T-cell (primary cell): ENCODE results near the gene CD74. TPM values are rescaled to one million over a fixed set of nuclear protein-coding genes. Genes with fewer than 3 reads are reported as not detected.

ENCODE experiments used
- ATAC-seq, 4 experiments: fragments of 200-7000 bp in 3 of 4; fragments of 150-1000 bp in 1 of 4; cut with Tn5 transposase; replicated peaks in 1 of 4; 1 replicate in 3 of 4; 2 replicates in 1 of 4; pipeline ENCODE4 v1.10.0; 2021; ENCODE audit warnings: moderate library complexity in 3 of 4, mild to moderate bottlenecking in 2 of 4, moderate number of reproducible peaks in 1 of 4
- CTCF ChIA-PET, 2 donors: fragments of 300-600 bp; sonication (Branson Sonifier 250); formaldehyde crosslinking; loops; one replicate each; lab custom pipeline; 2022; ENCODE audit warnings: antibody characterized with exemption in 2 of 2; lab: Charles Lee
- POLR2A ChIA-PET, 2 donors: fragments of 300-600 bp; sonication (Branson Sonifier 250); formaldehyde crosslinking; loops; one replicate each; lab custom pipeline; 2022; ENCODE audit warnings: antibody characterized with exemption in 2 of 2; lab: Charles Lee
- DNase-seq, 35 experiments: peaks; one replicate each; pipeline versions ENCODE4 v3.0.0 to v3.0.0-alpha.2; 2013 to 2023
- H3K27ac ChIP-seq: one replicate; pipeline ENCODE4 v1.5.1; 2013; ENCODE audit warnings: low read length
- H3K27me3 ChIP-seq, 2 experiments: replicated peaks in 1 of 2; 1 replicate in 1 of 2; 2 replicates in 1 of 2; pipeline versions ENCODE4 v1.6.1 to v1.7.0; 2013; ENCODE audit warnings: low read length in 1 of 2, mixed read lengths in 1 of 2; ENCODE audit not compliant: control insufficient read depth in 2 of 2, insufficient read depth in 2 of 2; ENCODE audit errors: extremely low read depth in 1 of 2
- H3K36me3 ChIP-seq, 2 donors: 1 replicate in 1 of 2; 2 replicates in 1 of 2; pipeline versions ENCODE4 v1.6.1 to v1.7.0; 2013; ENCODE audit warnings: low read length in 1 of 2; ENCODE audit not compliant: control insufficient read depth in 2 of 2, insufficient read depth in 1 of 2; ENCODE audit errors: extremely low read depth in 1 of 2
- H3K4me1 ChIP-seq, 2 experiments: 1 replicate in 1 of 2; 2 replicates in 1 of 2; pipeline versions ENCODE4 v1.6.1 to v1.7.0; 2013; ENCODE audit warnings: low read length in 2 of 2, mixed read lengths in 1 of 2; ENCODE audit not compliant: insufficient read depth in 2 of 2, control insufficient read depth in 1 of 2; ENCODE audit errors: extremely low read depth in 1 of 2
- H3K4me3 ChIP-seq, 2 donors: 1 replicate in 1 of 2; 2 replicates in 1 of 2; pipeline versions ENCODE4 v1.5.1 to v1.7.0; 2013; ENCODE audit warnings: mild to moderate bottlenecking in 2 of 2, low read length in 1 of 2, moderate library complexity in 1 of 2; ENCODE audit not compliant: control insufficient read depth in 1 of 2; ENCODE audit errors: extremely low read depth in 1 of 2
- H3K9me3 ChIP-seq: 2 replicates; pipeline ENCODE4 v1.7.0; 2013
- H3K27ac Mint-ChIP-seq, 2 donors: one replicate each; pipeline ENCODE4 v1.8.0; 2020 to 2021; ENCODE audit warnings: mild to moderate bottlenecking in 2 of 2, mixed read lengths in 2 of 2
- H3K27me3 Mint-ChIP-seq, 2 donors: one replicate each; pipeline ENCODE4 v1.8.0; 2021 to 2022; ENCODE audit warnings: mixed read lengths in 2 of 2
- H3K36me3 Mint-ChIP-seq: one replicate; pipeline ENCODE4 v1.8.0; 2021; ENCODE audit warnings: mixed read lengths
- H3K4me1 Mint-ChIP-seq, 3 donors: one replicate each; pipeline ENCODE4 v1.8.0; 2020 to 2022; ENCODE audit warnings: mixed read lengths in 3 of 3, mild to moderate bottlenecking in 1 of 3
- H3K4me3 Mint-ChIP-seq, 3 donors: one replicate each; pipeline ENCODE4 v1.8.0; 2020 to 2022; ENCODE audit warnings: mild to moderate bottlenecking in 3 of 3, mixed read lengths in 3 of 3, moderate library complexity in 3 of 3
- H3K9me3 Mint-ChIP-seq, 3 donors: one replicate each; pipeline ENCODE4 v1.8.0; 2020 to 2022; ENCODE audit warnings: mixed read lengths in 3 of 3
- WGBS: methylation state at CpG from one replicate; pipeline ENCODE4 v1.1.5; 2013; ENCODE audit warnings: missing lambda C conversion rate; ENCODE audit not compliant: insufficient coverage; 5-methylcytosine and 5-hydroxymethylcytosine counted together
- total RNA-seq, 35 experiments: library from RNA in 6 of 35; stranded (reverse) in 6 of 35; fragments of 120-200 nt in 1 of 35; gene quantifications; one replicate each; pipeline versions ENCODE4 v1.2.1 to v1.2.4 and lab custom pipeline; 2013 to 2026

CD74 gene
- total RNA-seq, 5 donors from 2014 or later (not counting 1 experiment from before 2014, with no cell fraction given) = 201 to 512 (median 406) TPM

GRCh38 chr5:150449517-150450339 is 37.0 kb upstream of the CD74 start, which contains the start of gene RPS14:
Gene RPS14 (minus strand): TSS chr5:150449739. CDS start chr5:150447733, 2,006 bp downstream.
- Histone ChIP-seq H3K4me1 (peaks cover 18 to 31% of the 10 kb centered on the region in 2 experiments), H3K27me3 (no peaks in the 10 kb centered on the region), H3K4me3 (peak within 1 kb of the TSS; percentile 94 to 97), H3K27ac (peak within 1 kb of the TSS; percentile 97), H3K9me3 (no peaks in the 10 kb centered on the region), H3K36me3 (peaks cover 19 to 37% of the 10 kb centered on the region in 2 donors)
- Mint-ChIP-seq H3K27ac (peak within 1 kb of the TSS; percentile 100), H3K27me3 (no peaks in the 10 kb centered on the region), H3K4me1 (peaks cover 26 to 37% (median 35%) of the 10 kb centered on the region in 3 donors), H3K9me3 (no peaks in the 10 kb centered on the region), H3K36me3 (peaks cover 42% of the 10 kb centered on the region), H3K4me3 (peak within 1 kb of the TSS; percentile 87 to 99 (median 95))
- ATAC-seq = peak; percentile 93 to 96 (median 95)
- WGBS = 3% methylated on average over 51 of the region's 58 CpGs
- CTCF ChIA-PET = interaction anchor here (0.5 to 3.4 kb wide), 22 partner anchors 9 to 1322 kb away, joined by 3 to 16 read pairs (median 4); partner anchors contain the start of genes CD74 (in 1 of the 2), DCTN4 (in 1 of the 2), G3BP1 (in 1 of the 2) and IRGM (in 1 of the 2)
- POLR2A ChIA-PET = interaction anchor here (0.5 to 1.9 kb wide), 10 partner anchors 37 to 900 kb away, joined by 3 to 10 read pairs (median 4); partner anchors contain the start of genes CD74 (in 1 of the 2) and RBM22 (in 1 of the 2)
- peak; percentile 88 to 98 (median 94) for DNase-seq

- Histone ChIP-seq H3K4me3 (peak overlapping the region; percentile 94 to 97), H3K27ac (peak overlapping the region; percentile 97)
Measured at GRCh38 chr5:150448952-150449516, 36.3 kb upstream of the CD74 start.

GRCh38 chr5:150448334-150448733 is 35.6 kb upstream of the CD74 start:
- Histone ChIP-seq H3K27me3 (no peaks in the 10 kb centered on the region), H3K4me3 (peak overlapping the region; percentile 94 to 97), H3K36me3 (peaks cover 19 to 51% of the 10 kb centered on the region in 2 donors), H3K4me1 (peaks cover 18 to 31% of the 10 kb centered on the region in 2 experiments), H3K9me3 (no peaks in the 10 kb centered on the region), H3K27ac (peak overlapping the region; percentile 97)
- ChIA-PET POLR2A (no interaction called here), CTCF (no interaction called here)
- Mint-ChIP-seq H3K4me1 (peaks cover 26 to 37% (median 35%) of the 10 kb centered on the region in 3 donors), H3K4me3 (peak overlapping the region; percentile 87 to 99 (median 95)), H3K9me3 (no peaks in the 10 kb centered on the region), H3K27ac (peak overlapping the region; percentile 100), H3K27me3 (no peaks in the 10 kb centered on the region), H3K36me3 (peaks cover 54% of the 10 kb centered on the region)
- no peak for DNase-seq
- 0% methylated on average over 1 of the region's 4 CpGs for WGBS
- ATAC-seq = no peak

More at GRCh38 chr5:150448952-150449516, 36.3 kb upstream of the CD74 start:
- H3K4me1 ChIP-seq = peaks cover 18 to 31% of the 10 kb centered on the region in 2 experiments
- no peaks in the 10 kb centered on the region for H3K27me3 ChIP-seq
- Mint-ChIP-seq H3K36me3 (peaks cover 47% of the 10 kb centered on the region), H3K27ac (peak overlapping the region; percentile 100), H3K9me3 (no peaks in the 10 kb centered on the region), H3K4me3 (peak overlapping the region; percentile 87 to 99 (median 95)), H3K4me1 (peaks cover 26 to 37% (median 35%) of the 10 kb centered on the region in 3 donors), H3K27me3 (no peaks in the 10 kb centered on the region)
- WGBS = under 1% methylated on average over 31 of the region's 31 CpGs
- H3K9me3 ChIP-seq = no peaks in the 10 kb centered on the region
- POLR2A ChIA-PET = interaction anchor here (0.6 to 1.9 kb wide), 4 partner anchors 36 to 112 kb away, joined by 3 to 10 read pairs (median 4); partner anchors contain the start of gene CD74 (in 1 of the 2)
- peaks cover 19 to 44% of the 10 kb centered on the region in 2 donors for H3K36me3 ChIP-seq
- CTCF ChIA-PET = interaction anchor here in 1 of 2 donors (1.2 to 3.4 kb wide), 4 partner anchors 9 to 36 kb away, joined by 4 to 16 read pairs (median 8); partner anchors contain the start of gene CD74
- DNase-seq (peak in 3 of 35 experiments; percentile 14 to 28 (median 16)), ATAC-seq (peak; percentile 25 to 35 (median 33))

GRCh38 chr5:150447188-150447587 is 34.5 kb upstream of the CD74 start:
- H3K9me3 ChIP-seq = no peaks in the 10 kb centered on the region
- peaks cover 57% of the 10 kb centered on the region for H3K36me3 Mint-ChIP-seq
- peak overlapping the region; percentile 87 to 99 (median 95) for H3K4me3 Mint-ChIP-seq
- peak overlapping the region; percentile 100 for H3K27ac Mint-ChIP-seq
- no peak overlapping the region for H3K4me3 ChIP-seq
- peaks cover 26 to 37% (median 35%) of the 10 kb centered on the region in 3 donors for H3K4me1 Mint-ChIP-seq
- ChIA-PET POLR2A (interaction anchor here in 1 of 2 donors (0.6 kb wide), 1 partner anchor 36 kb away, joined by 6 read pairs; no protein-coding TSS in a partner anchor), CTCF (interaction anchor here (0.7 to 1.2 kb wide), 2 partner anchors 10 to 34 kb away, joined by 3 read pairs; partner anchors contain the start of gene CD74 (in 1 of the 2))
- no peaks in the 10 kb centered on the region for H3K27me3 ChIP-seq
- H3K36me3 ChIP-seq = peaks cover 19 to 53% of the 10 kb centered on the region in 2 donors
- 93% methylated on average over 5 of the region's 6 CpGs for WGBS
- no peaks in the 10 kb centered on the region for H3K27me3 Mint-ChIP-seq
- peaks cover 18 to 31% of the 10 kb centered on the region in 2 experiments for H3K4me1 ChIP-seq
- H3K9me3 Mint-ChIP-seq = no peaks in the 10 kb centered on the region
- peak overlapping the region; percentile 97 for H3K27ac ChIP-seq
- ATAC-seq (no peak), DNase-seq (no peak)

- Mint-ChIP-seq H3K4me3 (peak overlapping the region in 1 of 3 donors; percentile 42), H3K4me1 (peaks cover 26 to 37% (median 35%) of the 10 kb centered on the region in 3 donors), H3K36me3 (peaks cover 57% of the 10 kb centered on the region), H3K27ac (peak overlapping the region; percentile 11 to 49), H3K9me3 (no peaks in the 10 kb centered on the region), H3K27me3 (no peaks in the 10 kb centered on the region)
- peaks cover 19 to 53% of the 10 kb centered on the region in 2 donors for H3K36me3 ChIP-seq
- DNase-seq = no peak
- ChIA-PET CTCF (interaction anchor here (0.6 to 1.2 kb wide), 4 partner anchors 9 to 274 kb away, joined by 3 read pairs; partner anchors contain the start of gene CD74 (in 1 of the 2)), POLR2A (interaction anchor here (0.5 to 1.3 kb wide), 4 partner anchors 36 to 802 kb away, joined by 3 to 6 read pairs (median 4); no protein-coding TSS in a partner anchor)
- H3K27ac ChIP-seq = peak overlapping the region; percentile 0
- peaks cover 18 to 31% of the 10 kb centered on the region in 2 experiments for H3K4me1 ChIP-seq
- no peak overlapping the region for H3K4me3 ChIP-seq
- WGBS = no CpG with 5 or more reads among the region's 6 CpGs
- no peaks in the 10 kb centered on the region for H3K9me3 ChIP-seq
- H3K27me3 ChIP-seq = no peaks in the 10 kb centered on the region
- no peak for ATAC-seq
Measured at GRCh38 chr5:150446583-150446982, 33.9 kb upstream of the CD74 start.
